GM12891 (cell line): ENCODE results near the gene ECHS1.
"Not testable (repeated sequence)": the region's sequence is repeated elsewhere in the genome, so short reads cannot be mapped to it uniquely, and the experiment has no call there.

Experiments
- DNase-seq: peaks from one replicate; pipeline ENCODE4 v3.0.0; 2011; ENCODE audit warnings: low spot score; ENCODE audit not compliant: insufficient read length
- FAIRE-seq: peaks from 2 replicates; lab custom pipeline; 2011; peaks lifted over from hg19 to GRCh38; lab: Jason Lieb, UNC
- PAX5 ChIP-seq: IDR thresholded peaks from 2 replicates; pipeline ENCODE4 v1.6.1; 2011; ENCODE audit warnings: low read length, moderate library complexity, mild to moderate bottlenecking; ENCODE audit not compliant: insufficient read depth, severe bottlenecking
- POLR2A ChIP-seq: IDR thresholded peaks from 2 replicates; pipeline ENCODE4 v1.6.1; 2011; ENCODE audit warnings: low read depth, low read length, control low read depth
- POLR2AphosphoS5 ChIP-seq: IDR thresholded peaks from 2 replicates; pipeline ENCODE4 v1.6.1; 2011; ENCODE audit warnings: low read depth, low read length, control low read depth
- POU2F2 ChIP-seq: IDR thresholded peaks from 2 replicates; pipeline ENCODE4 v1.6.1; 2011; ENCODE audit warnings: low read depth, mild to moderate bottlenecking, control low read depth, low read length, moderate library complexity
- SPI1 ChIP-seq: IDR thresholded peaks from 2 replicates; pipeline ENCODE4 v1.6.1; 2011; ENCODE audit warnings: low read depth, low read length, control low read depth
- TAF1 ChIP-seq: IDR thresholded peaks from 2 replicates; pipeline ENCODE4 v1.6.1; 2011; ENCODE audit warnings: low read depth, low read length, control low read depth

ECHS1 gene

DNA sequence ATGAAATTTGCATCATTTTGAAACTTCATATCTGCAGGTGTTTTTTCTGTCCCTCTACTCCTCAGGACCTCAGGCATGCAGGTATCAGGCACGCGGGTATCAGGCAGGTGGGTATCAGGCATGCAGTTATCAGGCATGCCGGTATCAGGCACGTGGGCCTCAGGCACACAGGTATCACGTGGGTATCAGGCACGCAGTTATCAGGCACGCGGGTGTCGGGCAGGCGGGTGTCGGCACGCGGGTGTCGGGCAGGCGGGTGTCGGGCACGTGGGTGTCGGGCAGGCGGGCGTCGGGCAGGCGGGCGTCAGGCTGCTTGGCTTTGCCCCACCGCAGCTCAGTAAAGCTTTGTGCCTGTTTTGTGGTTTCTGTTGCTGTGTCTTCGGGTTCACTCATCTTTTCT, 42.6 kb upstream of the ECHS1 start:
- DNase-seq: no peak

DNA sequence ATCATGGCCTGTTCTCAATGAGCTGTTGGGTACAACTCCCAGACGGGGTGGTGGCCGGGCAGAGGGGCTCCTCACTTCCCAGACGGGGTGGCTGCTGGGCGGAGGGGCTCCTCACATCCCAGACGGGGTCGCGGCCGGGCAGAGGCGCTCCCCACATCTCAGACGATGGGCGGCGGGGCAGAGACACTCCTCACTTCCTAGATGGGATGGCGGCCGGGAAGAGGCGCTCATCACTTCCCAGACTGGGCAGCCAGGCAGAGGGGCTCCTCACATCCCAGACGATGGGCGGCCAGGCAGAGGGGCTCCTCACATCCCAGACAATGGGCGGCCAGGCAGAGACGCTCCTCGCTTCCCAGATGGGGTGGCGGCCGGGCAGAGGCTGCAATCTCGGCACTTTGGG, 41.2 kb upstream of the ECHS1 start:
- not testable (repeated sequence) for FAIRE-seq, DNase-seq

More for the DNA sequence above, 42.6 kb upstream of the ECHS1 start:
- TF ChIP-seq SPI1 (no peak), PAX5 (no peak), POLR2AphosphoS5 (no peak), POU2F2 (no peak), TAF1 (no peak)
- no peak for FAIRE-seq

DNA sequence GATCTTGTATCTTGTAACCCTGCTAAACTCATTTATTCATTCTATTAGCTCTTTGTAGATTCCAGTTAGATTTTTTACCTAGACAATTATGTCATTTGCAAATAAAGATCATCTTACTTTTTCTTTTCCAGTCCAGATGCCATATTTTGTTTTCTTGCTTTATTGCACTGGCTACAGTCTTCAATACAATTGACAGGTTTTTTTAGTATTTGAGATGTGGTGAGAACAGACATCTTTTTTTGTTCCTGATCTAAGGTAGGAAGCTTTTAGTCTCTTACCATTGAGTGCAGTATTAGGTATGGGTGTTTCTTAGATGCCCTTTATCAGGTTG, 39.2 kb upstream of the ECHS1 start:
- FAIRE-seq: no peak

DNA sequence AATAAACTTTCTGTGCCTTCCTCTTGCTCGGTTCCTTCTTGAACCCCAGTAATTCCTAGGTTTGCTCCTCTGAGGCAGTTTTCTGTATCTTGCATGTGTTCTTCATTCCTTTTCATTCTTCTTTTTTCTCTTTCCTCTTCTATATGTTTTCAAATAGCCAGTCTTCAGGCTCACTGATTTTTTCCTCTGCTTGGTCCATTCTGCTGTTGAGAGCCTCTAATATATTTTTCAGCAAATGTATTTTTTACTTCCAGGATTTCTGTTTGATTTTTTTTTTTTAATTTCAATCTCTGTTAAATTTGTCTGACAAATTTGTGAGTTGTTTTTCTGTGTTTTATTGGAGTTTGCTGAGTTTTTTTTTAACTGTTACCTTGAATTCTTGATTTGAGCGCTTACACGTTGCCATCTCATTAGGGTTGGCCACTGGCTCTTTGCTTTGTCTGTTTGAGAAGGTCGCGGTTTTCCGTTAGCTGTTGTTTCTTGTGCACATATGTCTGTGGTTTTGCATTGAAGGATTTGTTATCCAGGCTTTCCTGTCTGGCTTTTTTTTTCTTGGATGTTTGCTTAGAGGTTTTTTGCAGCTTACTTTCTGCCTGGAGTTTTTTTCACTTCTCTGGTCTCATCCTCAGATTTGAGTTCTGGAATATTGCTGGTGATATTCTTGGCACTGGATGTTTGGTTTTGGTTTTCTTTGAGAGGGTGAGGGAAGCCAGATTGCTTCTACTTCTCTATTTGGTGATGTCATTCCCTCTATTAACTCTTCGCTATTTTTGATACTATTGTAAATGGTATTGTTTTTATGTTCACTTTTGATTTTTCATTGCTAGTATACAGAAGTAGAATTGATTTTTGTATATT, 38.6 kb upstream of the ECHS1 start:
- no peak for DNase-seq
- TF ChIP-seq POLR2A: no peak
- no peak for TF ChIP-seq PAX5
- TF ChIP-seq POLR2AphosphoS5: no peak
- TF ChIP-seq TAF1: no peak
- TF ChIP-seq SPI1: no peak
- no peak for TF ChIP-seq POU2F2
- no peak for FAIRE-seq

More for the DNA sequence above, 39.2 kb upstream of the ECHS1 start:
- no peak for DNase-seq
- no peak for TF ChIP-seq POLR2A
- TF ChIP-seq SPI1: no peak
- no peak for TF ChIP-seq POLR2AphosphoS5
- no peak for TF ChIP-seq TAF1
- TF ChIP-seq PAX5: no peak
- TF ChIP-seq POU2F2: no peak

DNA sequence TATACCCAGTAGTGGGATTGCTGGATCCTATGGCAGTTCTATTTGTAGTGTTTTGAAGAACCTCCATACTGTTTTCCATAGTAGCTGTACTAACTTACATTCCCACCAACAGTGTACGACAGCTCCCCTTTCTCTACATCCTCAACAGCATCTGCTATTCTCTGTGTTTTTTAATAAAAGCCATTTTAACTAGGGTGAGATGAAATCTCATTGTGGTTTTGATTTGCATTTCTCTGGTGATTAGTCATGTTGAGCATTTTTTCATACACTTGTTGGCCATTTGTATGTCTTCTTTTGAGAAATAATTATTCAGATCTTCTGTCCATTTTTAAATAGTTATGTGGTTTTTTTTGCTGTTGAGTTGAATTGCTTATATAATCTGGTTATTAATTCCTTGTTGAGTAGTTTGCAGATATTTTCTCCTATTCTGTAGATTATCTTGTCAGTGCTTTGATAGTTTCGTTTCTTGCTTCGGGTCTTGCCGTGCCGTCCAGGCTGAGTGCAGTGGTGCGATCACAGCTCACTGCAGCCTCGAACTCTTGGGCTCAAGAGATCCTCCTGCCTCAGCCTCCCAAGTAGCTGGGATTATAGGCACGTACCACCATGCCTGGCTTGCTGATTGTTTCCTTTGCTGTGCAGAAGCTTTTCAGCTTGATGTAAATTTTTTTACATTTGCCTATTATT, 32.8 kb upstream of the ECHS1 start:
- TF ChIP-seq SPI1 (no peak), POLR2A (no peak), POU2F2 (no peak), TAF1 (no peak)
- FAIRE-seq (peak; percentile 26), DNase-seq (no peak)

DNA sequence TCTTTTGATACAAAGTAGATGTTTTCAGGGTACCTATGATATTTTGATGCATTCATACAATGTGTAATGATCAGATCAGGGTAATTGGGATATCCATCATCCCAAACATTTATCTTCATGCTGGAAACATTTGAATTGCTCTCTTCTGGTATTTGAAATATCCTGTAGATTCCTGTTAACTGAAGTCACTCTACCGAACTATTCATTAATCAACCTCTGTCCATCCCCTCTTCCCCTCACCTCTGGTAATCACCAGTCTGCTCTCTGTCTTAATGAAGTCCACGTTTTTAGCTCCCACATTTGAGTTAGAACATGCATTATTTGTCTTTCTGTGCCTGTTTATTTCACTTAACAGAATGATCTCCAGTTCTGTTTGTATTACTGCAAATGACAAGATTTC, 32.1 kb upstream of the ECHS1 start:
- FAIRE-seq (no peak), DNase-seq (no peak)
- TF ChIP-seq POLR2A: no peak
- no peak for TF ChIP-seq PAX5

DNA sequence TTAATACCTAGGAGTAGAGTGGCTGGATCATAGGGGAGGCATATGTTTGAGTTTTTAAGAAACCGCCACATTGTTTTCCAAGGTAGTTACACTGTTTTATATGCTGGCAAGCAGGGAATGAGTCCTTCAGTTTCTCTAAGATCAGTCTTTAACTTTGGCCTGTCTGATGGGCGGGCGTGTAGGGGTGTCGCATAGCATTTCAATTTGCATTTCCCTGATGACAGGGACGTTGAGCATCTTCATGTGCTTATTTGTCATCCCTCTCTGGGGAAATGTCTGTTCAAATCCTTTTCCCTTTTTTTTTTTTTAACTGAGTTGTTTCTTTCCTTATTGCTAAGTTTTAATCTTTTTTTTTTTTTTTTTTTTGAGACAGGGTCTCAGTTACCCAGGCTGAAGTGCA, 30.6 kb upstream of the ECHS1 start:
- DNase-seq (no peak), FAIRE-seq (no peak)
- no peak for TF ChIP-seq TAF1
- no peak for TF ChIP-seq SPI1
- TF ChIP-seq POLR2A: no peak
- TF ChIP-seq POU2F2: no peak
- no peak for TF ChIP-seq POLR2AphosphoS5
- no peak for TF ChIP-seq PAX5

DNA sequence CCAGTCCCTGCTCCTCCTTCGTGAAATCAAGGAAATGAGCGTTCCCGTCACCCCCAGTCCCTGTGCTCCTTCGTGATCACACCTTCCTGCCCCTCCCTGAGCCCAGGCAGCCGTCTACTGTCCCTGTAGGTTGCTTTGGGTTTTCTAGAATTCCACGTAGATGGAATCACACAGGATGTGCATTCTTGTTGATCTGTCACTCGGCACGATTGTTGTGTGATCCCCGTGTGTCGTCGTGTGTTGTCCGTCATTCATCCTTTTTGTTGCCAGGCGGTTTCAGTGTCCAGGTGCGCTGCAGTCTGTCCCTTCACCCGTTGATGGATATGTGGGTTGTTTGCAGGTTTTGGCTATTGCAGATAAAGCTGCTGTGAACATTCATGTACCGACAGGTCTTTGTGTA, 30.2 kb upstream of the ECHS1 start:
- DNase-seq: no peak
- no peak for FAIRE-seq
- TF ChIP-seq TAF1 (no peak), POLR2A (no peak), POLR2AphosphoS5 (no peak), PAX5 (no peak), SPI1 (no peak), POU2F2 (no peak)

DNA sequence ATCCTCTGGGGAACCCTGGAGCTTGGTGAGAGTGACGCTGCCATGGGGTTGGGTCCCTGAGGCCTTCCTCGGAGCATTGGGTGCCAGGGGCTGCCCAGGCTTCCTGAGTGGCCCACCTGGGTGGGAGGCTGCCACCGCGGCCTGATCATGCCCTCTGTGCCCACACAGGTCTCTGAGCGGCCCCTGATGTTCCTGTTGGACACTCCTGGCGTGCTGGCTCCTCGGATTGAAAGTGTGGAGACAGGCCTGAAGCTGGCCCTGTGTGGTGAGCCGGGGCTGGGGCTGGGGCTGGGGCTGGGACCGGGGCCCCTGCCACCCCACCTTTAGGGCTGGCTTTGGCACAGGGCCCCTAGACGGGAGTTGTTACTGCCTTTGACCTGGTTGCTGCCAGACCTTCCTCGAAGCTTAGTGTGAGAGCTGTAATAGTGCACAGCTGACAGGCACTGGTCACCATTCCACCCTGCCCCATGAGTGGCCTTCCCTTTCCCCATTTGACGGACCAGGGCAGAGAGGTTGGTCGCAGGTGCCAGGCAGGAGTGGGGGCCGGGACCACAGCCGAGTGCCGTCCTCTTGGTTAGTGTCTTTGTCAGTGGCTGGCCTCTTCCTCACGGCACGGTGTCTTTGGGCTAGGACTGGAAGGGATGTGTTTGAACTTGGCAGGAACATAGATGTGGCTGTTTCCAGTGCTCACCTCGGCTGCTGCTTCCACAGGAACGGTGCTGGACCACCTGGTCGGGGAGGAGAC, 29.0 kb upstream of the ECHS1 start:
- FAIRE-seq: no peak
- TF ChIP-seq PAX5 (no peak), TAF1 (no peak), POLR2AphosphoS5 (no peak)
- DNase-seq: no peak

DNA sequence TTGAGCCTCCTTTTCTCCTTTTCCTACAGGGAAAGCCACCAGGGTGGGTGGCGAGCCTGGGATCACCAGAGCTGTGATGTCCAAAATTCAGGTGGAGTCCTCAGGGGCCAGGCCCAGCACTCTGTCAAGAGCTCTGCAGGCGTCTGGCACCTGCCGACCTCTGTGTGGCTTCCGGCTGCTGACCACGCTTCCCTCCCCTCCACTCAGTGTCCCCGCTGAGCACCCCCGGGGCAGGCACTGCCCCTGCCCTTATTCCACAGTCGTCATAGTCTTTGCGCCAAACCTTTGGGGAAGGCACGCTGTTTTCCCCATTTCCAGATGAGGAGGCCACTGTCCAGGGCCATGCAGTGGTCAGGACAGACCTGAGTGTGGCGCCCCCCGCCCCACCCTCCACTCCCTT, 28.3 kb upstream of the ECHS1 start:
- no peak for TF ChIP-seq POU2F2
- TF ChIP-seq TAF1: no peak
- no peak for TF ChIP-seq SPI1
- no peak; the same call in 1 of the 2 replicates for TF ChIP-seq POLR2AphosphoS5
- no peak for TF ChIP-seq PAX5
- TF ChIP-seq POLR2A: no peak
- no peak for DNase-seq

More for the DNA sequence above, 28.3 kb upstream of the ECHS1 start:
- FAIRE-seq: no peak
